Measurements from ENCODE around the gene ELAVL1.
"Not testable (repeated sequence)": the region's sequence is repeated elsewhere in the genome, so short reads cannot be mapped to it uniquely, and the experiment has no call there.

Gene ELAVL1

DNA sequence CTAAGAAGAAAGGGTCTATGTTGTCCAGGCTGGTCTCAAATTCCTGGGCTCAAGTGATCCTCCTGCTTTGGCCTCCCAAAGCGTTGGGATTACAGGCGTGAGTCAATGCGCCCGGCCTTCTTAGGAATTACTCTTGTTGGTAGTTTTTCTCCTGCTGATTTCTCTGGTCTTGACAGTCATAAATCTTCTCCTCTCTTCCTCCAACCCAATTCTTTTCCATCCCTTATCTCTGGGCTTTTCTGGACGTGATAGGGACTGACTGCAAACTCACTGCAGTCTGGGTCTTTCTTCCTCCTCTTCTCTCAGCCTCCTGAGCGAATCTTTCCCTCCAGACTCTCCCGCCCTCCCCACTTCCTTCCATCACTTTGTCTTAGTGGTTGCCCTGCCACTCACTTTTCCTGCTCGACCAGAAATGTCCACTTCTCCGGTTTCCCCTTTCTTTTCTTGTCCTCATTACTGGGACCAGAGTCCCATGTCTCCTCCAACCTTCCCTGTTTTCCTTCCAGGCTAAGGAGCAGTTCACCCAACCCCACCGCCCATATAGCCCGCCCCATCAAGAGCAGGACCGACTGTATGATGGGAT, 40.1 kb downstream of the ELAVL1 start:
- TF ChIP-seq, protein P1, sequence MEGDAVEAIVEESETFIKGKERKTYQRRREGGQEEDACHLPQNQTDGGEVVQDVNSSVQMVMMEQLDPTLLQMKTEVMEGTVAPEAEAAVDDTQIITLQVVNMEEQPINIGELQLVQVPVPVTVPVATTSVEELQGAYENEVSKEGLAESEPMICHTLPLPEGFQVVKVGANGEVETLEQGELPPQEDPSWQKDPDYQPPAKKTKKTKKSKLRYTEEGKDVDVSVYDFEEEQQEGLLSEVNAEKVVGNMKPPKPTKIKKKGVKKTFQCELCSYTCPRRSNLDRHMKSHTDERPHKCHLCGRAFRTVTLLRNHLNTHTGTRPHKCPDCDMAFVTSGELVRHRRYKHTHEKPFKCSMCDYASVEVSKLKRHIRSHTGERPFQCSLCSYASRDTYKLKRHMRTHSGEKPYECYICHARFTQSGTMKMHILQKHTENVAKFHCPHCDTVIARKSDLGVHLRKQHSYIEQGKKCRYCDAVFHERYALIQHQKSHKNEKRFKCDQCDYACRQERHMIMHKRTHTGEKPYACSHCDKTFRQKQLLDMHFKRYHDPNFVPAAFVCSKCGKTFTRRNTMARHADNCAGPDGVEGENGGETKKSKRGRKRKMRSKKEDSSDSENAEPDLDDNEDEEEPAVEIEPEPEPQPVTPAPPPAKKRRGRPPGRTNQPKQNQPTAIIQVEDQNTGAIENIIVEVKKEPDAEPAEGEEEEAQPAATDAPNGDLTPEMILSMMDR (IDR thresholded peaks at IDR 0.05; ENCODE audit: insufficient read depth, low read length, missing control alignments), result no peak
- no peak overlapping the region for H3K4me3 ChIP-seq (ENCODE audit: low read depth, low read length)
- ChIA-PET POLR2A (no interaction called here), CTCF (interaction anchor here (1.0 to 6.3 kb wide), 3 partner anchors 21 to 37 kb away, joined by 6 to 39 read pairs (median 7); partner anchors contain the start of gene TIMM44)
- no peak for DNase-seq (ENCODE audit: low read depth, low spot score)

DNA sequence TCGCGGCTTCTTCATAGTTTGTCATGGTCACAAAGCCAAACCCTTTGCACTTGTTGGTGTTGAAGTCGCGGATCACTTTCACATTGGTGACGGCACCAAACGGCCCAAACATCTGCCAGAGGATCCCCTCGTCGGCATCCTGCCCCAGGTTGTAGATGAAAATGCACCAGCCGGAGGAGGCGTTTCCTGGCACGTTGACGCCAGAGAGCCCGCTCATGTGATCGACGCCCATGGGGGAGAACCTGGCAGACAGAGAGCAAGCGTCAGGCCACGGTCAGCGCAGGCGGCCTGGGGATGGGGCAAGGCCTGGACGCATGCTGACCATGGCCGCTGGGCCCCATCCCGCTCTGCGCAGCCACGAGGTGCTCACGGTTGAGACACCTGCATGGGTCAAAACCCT, 41.9 kb downstream of the ELAVL1 start:
- POLR2A ChIA-PET, result no interaction called here
- CTCF ChIA-PET, result interaction anchor here (1.4 kb wide), 1 partner anchor 20 kb away, joined by 7 read pairs; the partner anchor contains the start of gene TIMM44
- TF ChIP-seq, protein P1 (IDR thresholded peaks at IDR 0.05; ENCODE audit: insufficient read depth, low read length, missing control alignments), result no peak
- DNase-seq (ENCODE audit: low read depth, low spot score), result no peak
- H3K4me3 ChIP-seq (ENCODE audit: low read depth, low read length), result no peak overlapping the region

DNA sequence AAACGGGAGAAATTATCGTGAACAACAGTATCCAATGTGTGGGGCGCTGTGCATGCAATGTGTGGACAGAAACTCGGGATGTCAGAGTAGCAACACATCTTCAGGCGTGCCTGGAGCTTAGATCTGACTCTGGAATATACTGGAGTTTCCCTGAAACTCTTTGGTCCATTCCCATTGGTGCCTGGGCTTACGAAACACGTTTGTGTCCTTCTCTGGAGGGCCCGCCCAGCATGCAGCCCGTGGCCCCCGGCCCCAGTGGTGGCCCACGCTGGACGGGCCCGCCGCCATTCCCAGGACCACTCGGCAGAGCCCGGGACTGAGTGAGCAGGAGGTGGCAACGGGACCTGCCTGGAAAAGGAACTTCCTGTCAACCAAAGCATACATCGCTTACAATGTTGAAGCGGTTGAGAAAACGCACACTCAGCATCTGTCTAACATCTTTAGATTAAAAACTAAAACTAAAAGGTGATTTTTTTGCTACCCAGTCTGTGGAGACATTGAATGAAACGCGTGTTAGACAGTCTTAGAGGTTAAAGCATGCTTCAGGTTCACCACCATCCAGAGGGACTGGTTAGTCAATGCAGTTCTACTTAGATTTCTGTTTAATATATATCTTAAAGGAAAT, 42.7 kb downstream of the ELAVL1 start:
- H3K4me3 ChIP-seq (ENCODE audit: low read depth, low read length), result no peak overlapping the region
- ChIA-PET CTCF (no interaction called here), POLR2A (no interaction called here)
- DNase-seq (ENCODE audit: low read depth, low spot score), result no peak
- TF ChIP-seq, protein P1 (IDR thresholded peaks at IDR 0.05; ENCODE audit: insufficient read depth, low read length, missing control alignments), result no peak

DNA sequence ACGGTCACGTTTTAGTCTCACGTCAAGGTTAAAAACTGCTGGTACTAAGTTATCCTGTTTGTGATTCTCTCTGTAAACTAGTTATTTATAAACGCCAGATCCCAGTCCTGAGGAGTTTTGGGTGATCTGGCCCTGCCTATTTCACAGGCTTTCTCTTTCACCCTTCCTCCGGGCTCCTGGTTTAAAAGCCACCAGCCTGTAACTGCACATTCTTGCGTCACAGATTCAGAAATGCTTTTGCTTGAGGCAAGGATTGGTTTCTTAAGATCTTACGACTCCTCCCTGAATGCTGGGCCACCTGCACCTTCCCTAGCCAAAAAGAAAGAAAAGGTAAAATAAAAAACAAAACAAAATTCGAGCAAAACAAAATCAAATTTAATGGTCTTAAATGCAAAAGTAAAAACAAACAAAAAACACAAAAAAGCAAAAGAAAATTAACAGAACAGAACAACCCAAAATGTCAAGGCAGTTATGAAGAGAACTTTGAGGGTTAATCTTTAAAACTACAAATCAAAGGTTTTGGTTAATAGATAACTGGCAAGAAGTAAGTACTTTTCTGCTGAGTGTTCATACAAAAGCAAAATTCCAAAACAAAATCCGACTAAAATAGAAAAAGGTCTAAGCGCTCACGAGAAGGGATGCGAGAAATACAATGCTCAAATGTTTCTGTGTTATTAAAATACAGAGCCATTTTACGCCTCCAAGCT, 43.4 kb downstream of the ELAVL1 start:
- TF ChIP-seq, protein P1 (IDR thresholded peaks at IDR 0.05; ENCODE audit: insufficient read depth, low read length, missing control alignments), result no peak
- H3K4me3 ChIP-seq (ENCODE audit: low read depth, low read length), result no peak overlapping the region
- ChIA-PET POLR2A (no interaction called here), CTCF (no interaction called here)
- no peak for DNase-seq (ENCODE audit: low read depth, low spot score)

DNA sequence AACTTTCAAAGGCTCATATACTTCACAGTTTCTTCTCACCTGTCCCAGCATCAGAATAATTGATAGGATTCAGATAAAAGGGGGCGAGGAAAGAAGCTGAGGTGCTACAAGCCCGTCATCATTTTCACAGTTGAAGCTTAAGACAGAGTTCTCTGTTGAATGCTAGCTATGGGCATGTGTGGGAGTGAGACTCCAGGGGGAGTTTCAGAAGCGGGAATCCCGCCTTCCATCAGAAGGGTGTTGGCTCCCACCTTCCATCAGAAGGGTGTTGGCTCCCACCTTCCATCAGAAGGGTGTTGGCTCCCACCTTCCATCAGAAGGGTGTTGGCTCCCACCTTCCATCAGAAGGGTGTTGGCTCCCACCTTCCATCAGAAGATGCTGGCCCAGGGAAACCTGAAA, 44.4 kb downstream of the ELAVL1 start:
- H3K4me3 ChIP-seq (ENCODE audit: low read depth, low read length); DNase-seq (ENCODE audit: low read depth, low spot score); POLR2A ChIA-PET: not testable (repeated sequence)
- CTCF ChIA-PET, result interaction anchor here (1.0 to 3.2 kb wide), 3 partner anchors 9 to 17 kb away, joined by 3 to 21 read pairs (median 10); partner anchors contain the start of gene TIMM44

DNA sequence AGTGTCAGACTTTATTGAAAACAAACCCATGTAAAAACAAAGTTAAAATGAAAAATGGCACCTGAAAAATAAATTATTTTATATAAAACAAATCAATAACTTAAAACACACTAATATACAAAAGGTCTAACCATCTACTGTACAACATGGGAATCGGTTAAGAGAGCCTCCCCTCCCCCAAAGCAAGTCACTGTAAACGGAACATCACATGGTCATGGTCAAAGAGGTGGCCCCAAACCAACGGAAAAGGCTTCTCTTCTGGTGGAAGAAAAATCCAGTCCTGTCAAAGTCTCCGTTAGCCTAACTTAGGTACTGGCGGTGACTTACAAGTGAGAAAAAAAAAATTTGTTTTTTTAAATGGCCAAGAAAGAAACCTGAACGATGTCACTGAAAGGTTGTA, 46.2 kb downstream of the ELAVL1 start:
- TF ChIP-seq, protein P1 (IDR thresholded peaks at IDR 0.05; ENCODE audit: insufficient read depth, low read length, missing control alignments), result no peak
- ChIA-PET POLR2A (no interaction called here), CTCF (interaction anchor here (1.0 to 3.2 kb wide), 6 partner anchors 11 to 294 kb away, joined by 3 to 21 read pairs (median 5); partner anchors contain the start of genes SNAPC2 and TIMM44)
- no peak overlapping the region for H3K4me3 ChIP-seq (ENCODE audit: low read depth, low read length)
- DNase-seq (ENCODE audit: low read depth, low spot score), result no peak

All from AG04449 (cell line).